Left ventricle myocardium inferior (tissue), 1 donor: ENCODE results near the gene RNPS1. TPM values are rescaled to one million over a fixed set of nuclear protein-coding genes. Genes with fewer than 3 reads are reported as not detected.

Source experiments
- DNase-seq: peaks from one replicate; pipeline ENCODE4 v3.0.0-alpha.2; 2020
- H3K27ac ChIP-seq: fragments of 200-600 bp; replicated peaks from 2 replicates; pipeline ENCODE4 v1.8.0; 2021
- H3K27me3 ChIP-seq: fragments of 200-600 bp; 2 replicates; pipeline ENCODE4 v1.8.0; 2021; ENCODE audit warnings: low read depth
- H3K36me3 ChIP-seq: fragments of 200-600 bp; 2 replicates; pipeline ENCODE4 v1.8.0; 2021
- H3K4me1 ChIP-seq: fragments of 200-600 bp; 2 replicates; pipeline ENCODE4 v1.8.0; 2021
- H3K4me3 ChIP-seq: fragments of 200-600 bp; 2 replicates; pipeline ENCODE4 v1.8.0; 2021; ENCODE audit warnings: mild to moderate bottlenecking, moderate library complexity
- H3K9me3 ChIP-seq: fragments of 200-600 bp; replicated peaks from 2 replicates; pipeline ENCODE4 v1.8.0; 2021
- intact Hi-C: fragments of 100-400 bp; cut with micrococcal nuclease; formaldehyde crosslinking; loops from one replicate; pipeline ENCODE4 v1.11.0; 2022
- total RNA-seq: library from RNA; stranded (reverse); fragmentation: NEBNext Ultra II Directional; extraction: Animal tissue kit (Norgen Biotek cat#: 25700); gene quantifications from one replicate; pipeline ENCODE4 v1.2.1, GENCODE V29; 2021
- TF ChIP-seq, protein P1 (sequence below): fragments of 200-600 bp; IDR thresholded peaks from 2 replicates; pipeline ENCODE4 v1.8.0; 2021; ENCODE audit warnings: antibody characterized with exemption, mild to moderate bottlenecking, borderline replicate concordance
- donor health status: DM: no; HTN: yes; CAD: no; lungs with severe emphysema.

Gene RNPS1
- total RNA-seq, 1 donor from 2014 or later: 106 TPM

DNA sequence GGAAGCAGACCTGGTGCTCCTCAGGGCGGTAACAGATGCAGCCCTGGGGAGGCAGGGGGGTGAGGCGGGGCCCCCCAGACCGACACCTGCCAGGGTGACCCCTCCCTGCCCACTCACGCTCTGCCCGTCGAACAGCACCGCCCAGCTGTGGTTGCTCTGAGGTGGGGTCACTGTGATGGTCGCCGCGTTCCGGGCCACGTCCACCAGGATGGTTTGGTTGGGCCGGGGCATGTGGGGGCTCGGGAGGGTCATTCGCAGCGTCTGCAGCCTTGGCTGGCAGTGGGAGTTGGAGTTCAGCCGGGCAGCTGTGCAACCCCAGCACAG is 58.0 kb downstream of the RNPS1 start:
- Histone ChIP-seq H3K4me1 (peaks cover 65% of the 10 kb centered on the region), H3K4me3 (no peak overlapping the region), H3K36me3 (peaks cover 33% of the 10 kb centered on the region), H3K27ac (no peak overlapping the region), H3K9me3 (no peaks in the 10 kb centered on the region), H3K27me3 (no peaks in the 10 kb centered on the region)
- TF ChIP-seq, protein P1, sequence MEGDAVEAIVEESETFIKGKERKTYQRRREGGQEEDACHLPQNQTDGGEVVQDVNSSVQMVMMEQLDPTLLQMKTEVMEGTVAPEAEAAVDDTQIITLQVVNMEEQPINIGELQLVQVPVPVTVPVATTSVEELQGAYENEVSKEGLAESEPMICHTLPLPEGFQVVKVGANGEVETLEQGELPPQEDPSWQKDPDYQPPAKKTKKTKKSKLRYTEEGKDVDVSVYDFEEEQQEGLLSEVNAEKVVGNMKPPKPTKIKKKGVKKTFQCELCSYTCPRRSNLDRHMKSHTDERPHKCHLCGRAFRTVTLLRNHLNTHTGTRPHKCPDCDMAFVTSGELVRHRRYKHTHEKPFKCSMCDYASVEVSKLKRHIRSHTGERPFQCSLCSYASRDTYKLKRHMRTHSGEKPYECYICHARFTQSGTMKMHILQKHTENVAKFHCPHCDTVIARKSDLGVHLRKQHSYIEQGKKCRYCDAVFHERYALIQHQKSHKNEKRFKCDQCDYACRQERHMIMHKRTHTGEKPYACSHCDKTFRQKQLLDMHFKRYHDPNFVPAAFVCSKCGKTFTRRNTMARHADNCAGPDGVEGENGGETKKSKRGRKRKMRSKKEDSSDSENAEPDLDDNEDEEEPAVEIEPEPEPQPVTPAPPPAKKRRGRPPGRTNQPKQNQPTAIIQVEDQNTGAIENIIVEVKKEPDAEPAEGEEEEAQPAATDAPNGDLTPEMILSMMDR: no peak
- intact Hi-C loops: no loop called here
- DNase-seq: no peak

DNA sequence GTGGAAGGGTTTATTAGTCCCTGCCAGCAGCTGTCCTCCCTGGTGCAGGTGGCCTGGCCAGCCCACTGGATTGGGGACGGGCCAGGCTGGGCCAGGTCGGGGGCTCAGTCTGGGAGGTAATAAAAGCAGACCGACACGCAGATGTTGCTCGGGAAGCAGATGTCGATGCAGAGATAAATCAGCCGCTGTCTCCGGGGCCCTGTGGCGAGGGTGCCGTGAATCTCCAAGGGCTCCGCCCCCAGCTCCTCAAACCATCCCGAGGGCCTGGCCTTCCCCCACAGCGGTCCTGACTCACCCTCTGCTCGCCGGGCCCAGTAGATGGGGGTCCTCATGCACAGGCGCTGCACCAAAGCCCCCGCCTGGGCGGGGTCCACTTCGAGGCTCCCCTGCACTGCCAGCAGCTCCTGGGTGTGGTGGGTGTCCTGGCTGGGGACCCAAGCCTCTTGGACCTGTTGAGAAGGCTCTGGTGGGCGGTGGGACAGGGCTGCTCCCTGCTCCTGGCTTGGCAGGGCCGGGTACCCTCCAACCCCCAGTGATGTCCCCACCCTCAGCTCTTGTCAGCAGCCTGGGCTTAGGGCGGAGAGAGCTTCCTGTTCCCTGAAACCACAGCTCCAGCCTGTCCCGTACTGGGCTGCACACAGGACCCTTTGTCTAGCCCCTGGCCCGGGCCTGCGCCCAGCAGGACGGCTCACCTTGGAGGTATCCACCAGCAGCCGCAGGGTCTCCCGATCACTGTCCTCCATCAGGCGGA is 58.5 kb downstream of the RNPS1 start:
- TF ChIP-seq, protein P1: no peak
- Histone ChIP-seq H3K4me3 (no peak overlapping the region), H3K36me3 (peaks cover 33% of the 10 kb centered on the region), H3K9me3 (no peaks in the 10 kb centered on the region), H3K27me3 (no peaks in the 10 kb centered on the region), H3K4me1 (peaks cover 70% of the 10 kb centered on the region), H3K27ac (no peak overlapping the region)
- no peak for DNase-seq
- intact Hi-C loops: no loop called here

DNA sequence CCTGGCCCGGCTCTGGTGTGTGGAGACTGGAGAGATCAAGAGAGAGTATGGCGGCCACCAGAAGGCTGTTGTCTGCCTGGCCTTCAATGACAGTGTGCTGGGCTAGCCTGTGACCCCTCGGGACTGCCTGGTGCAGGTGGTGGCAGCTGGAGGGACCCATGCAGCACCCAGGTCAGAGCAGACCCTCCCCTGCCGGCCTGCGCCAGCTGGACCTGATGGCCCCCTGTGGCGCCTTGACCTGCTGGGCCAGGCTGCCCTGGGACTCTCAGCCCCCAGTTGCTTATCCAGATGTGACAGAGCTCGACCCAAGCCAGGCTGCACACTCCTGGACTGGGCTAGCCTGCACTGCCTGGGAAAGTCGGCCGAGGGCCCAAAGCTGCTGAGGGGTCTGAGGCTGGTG is 59.2 kb downstream of the RNPS1 start:
- DNase-seq: no peak
- TF ChIP-seq, protein P1: no peak
- H3K4me3 ChIP-seq: no peak overlapping the region
- intact Hi-C loops: no loop called here
- H3K27me3 ChIP-seq: no peaks in the 10 kb centered on the region
- peaks cover 33% of the 10 kb centered on the region for H3K36me3 ChIP-seq
- H3K27ac ChIP-seq: no peak overlapping the region
- no peaks in the 10 kb centered on the region for H3K9me3 ChIP-seq
- H3K4me1 ChIP-seq: peaks cover 64% of the 10 kb centered on the region

DNA sequence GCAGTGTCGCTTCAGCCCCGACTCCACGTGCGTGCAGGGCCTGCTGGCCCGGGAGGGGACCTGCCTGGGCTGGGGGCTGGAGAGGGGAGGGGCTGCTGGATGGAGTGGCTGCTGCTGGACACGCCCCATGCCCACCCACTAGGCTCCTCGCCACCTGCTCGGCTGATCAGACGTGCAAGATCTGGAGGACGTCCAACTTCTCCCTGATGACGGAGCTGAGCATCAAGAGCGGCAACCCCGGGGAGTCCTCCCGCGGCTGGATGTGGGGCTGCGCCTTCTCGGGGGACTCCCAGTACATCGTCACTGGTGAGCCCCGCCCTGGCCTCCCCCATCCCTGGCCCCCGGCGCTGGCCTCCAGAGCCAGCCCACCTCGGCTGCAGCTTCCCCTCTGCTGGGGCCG is 59.6 kb downstream of the RNPS1 start:
- Histone ChIP-seq H3K4me3 (no peak overlapping the region), H3K36me3 (peaks cover 33% of the 10 kb centered on the region), H3K27me3 (no peaks in the 10 kb centered on the region), H3K27ac (no peak overlapping the region), H3K9me3 (no peaks in the 10 kb centered on the region), H3K4me1 (peaks cover 60% of the 10 kb centered on the region)
- no peak for DNase-seq
- intact Hi-C loops: no loop called here
- TF ChIP-seq, protein P1: no peak

DNA sequence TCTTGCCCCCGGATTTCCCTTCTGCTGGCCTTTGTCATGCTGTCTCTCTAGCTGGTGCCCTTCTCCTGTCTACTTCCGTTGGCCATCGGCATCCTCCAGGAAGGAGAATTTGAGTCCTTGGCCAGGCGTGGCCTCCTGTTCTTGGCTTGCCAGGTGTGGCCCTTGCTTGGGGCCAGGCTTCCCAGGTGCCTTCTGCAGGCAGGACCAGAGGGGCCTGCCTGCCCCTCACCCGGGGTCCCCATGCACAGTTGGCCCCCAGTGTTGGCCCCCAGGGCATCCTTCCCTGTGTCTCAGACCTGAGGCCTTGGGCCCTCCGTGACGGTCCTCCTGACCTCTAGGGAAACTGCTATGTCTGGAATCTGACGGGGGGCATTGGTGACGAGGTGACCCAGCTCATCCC is 60.1 kb downstream of the RNPS1 start:
- no peaks in the 10 kb centered on the region for H3K9me3 ChIP-seq
- peaks cover 55% of the 10 kb centered on the region for H3K4me1 ChIP-seq
- intact Hi-C loops: no loop called here
- H3K4me3 ChIP-seq: no peak overlapping the region
- TF ChIP-seq, protein P1: no peak
- H3K27ac ChIP-seq: no peak overlapping the region
- H3K36me3 ChIP-seq: peaks cover 33% of the 10 kb centered on the region
- DNase-seq: no peak
- H3K27me3 ChIP-seq: no peaks in the 10 kb centered on the region
